ENCODE data around the gene BASP1. TPM values are rescaled to one million over a fixed set of nuclear protein-coding genes. Genes with fewer than 3 reads are reported as not detected.
"Not testable (repeated sequence)": the region's sequence is repeated elsewhere in the genome, so short reads cannot be mapped to it uniquely, and the experiment has no call there.

The BASP1 gene
- total RNA-seq, 2 donors from 2014 or later = 1.4 to 2.4 TPM

GRCh38 chr5:17257705-17258273, 40.4 kb downstream of the BASP1 start:
- no peak overlapping the region for H3K4me3 Mint-ChIP-seq

GRCh38 chr5:17258431-17258830, 41.0 kb downstream of the BASP1 start:
- Mint-ChIP-seq H3K27me3 (no peaks in the 10 kb centered on the region), H3K27ac (no peak overlapping the region), H3K36me3 (ENCODE audit: low read depth) (no peaks in the 10 kb centered on the region), H3K4me1 (no peaks in the 10 kb centered on the region), H3K4me3 (no peak overlapping the region)
- no peak for ATAC-seq
- no peak for DNase-seq
- no peaks in the 10 kb centered on the region for H3K9me3 ChIP-seq (ENCODE audit: control insufficient read depth, low read length, poor library complexity, severe bottlenecking)

More at GRCh38 chr5:17257705-17258273, 40.4 kb downstream of the BASP1 start:
- no peaks in the 10 kb centered on the region for H3K27me3 Mint-ChIP-seq
- no peak overlapping the region for H3K27ac Mint-ChIP-seq
- H3K4me1 Mint-ChIP-seq = no peaks in the 10 kb centered on the region
- ATAC-seq (peak; percentile 23), DNase-seq (no peak)
- H3K9me3 ChIP-seq (ENCODE audit: control insufficient read depth, low read length, poor library complexity, severe bottlenecking) = no peaks in the 10 kb centered on the region
- no peaks in the 10 kb centered on the region for H3K36me3 Mint-ChIP-seq (ENCODE audit: low read depth)

DNA sequence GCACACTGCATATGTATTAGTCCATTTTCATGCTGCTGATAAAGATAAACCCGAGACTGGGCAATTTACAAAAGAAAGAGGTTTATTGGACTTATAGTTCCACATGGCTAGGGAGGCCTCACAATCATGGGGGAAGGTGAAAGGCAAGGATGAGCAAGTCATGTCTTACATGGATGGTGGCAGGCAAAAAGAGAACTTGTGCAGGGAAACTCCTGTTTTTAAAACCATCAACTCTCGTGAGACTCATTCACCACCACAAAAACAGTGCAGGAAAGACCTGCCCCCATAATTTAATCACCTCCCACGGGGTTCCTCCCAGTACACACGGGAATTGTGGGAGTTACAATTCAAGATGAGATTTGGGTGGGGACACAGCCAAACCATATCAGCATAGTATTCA, 41.6 kb downstream of the BASP1 start:
- not testable (repeated sequence) for H3K36me3 Mint-ChIP-seq (ENCODE audit: low read depth); H3K4me1 Mint-ChIP-seq; DNase-seq; H3K27me3 Mint-ChIP-seq; H3K9me3 ChIP-seq (ENCODE audit: control insufficient read depth, low read length, poor library complexity, severe bottlenecking); H3K27ac Mint-ChIP-seq; H3K4me3 Mint-ChIP-seq; ATAC-seq

- no peak for DNase-seq
- H3K9me3 ChIP-seq (ENCODE audit: control insufficient read depth, low read length, poor library complexity, severe bottlenecking) = no peaks in the 10 kb centered on the region
- Mint-ChIP-seq H3K4me1 (no peaks in the 10 kb centered on the region), H3K27me3 (no peaks in the 10 kb centered on the region), H3K4me3 (no peak overlapping the region), H3K27ac (no peak overlapping the region), H3K36me3 (ENCODE audit: low read depth) (no peaks in the 10 kb centered on the region)
- ATAC-seq = no peak
Observed at GRCh38 chr5:17259630-17260257, 42.3 kb downstream of the BASP1 start.

- Mint-ChIP-seq H3K27ac (no peak overlapping the region), H3K4me1 (no peaks in the 10 kb centered on the region), H3K4me3 (no peak overlapping the region), H3K36me3 (ENCODE audit: low read depth) (no peaks in the 10 kb centered on the region), H3K27me3 (no peaks in the 10 kb centered on the region)
- ATAC-seq (no peak), DNase-seq (no peak)
- H3K9me3 ChIP-seq (ENCODE audit: control insufficient read depth, low read length, poor library complexity, severe bottlenecking) = no peaks in the 10 kb centered on the region
Observed at GRCh38 chr5:17260549-17260948, 43.1 kb downstream of the BASP1 start.

- DNase-seq = no peak
- no peaks in the 10 kb centered on the region for H3K27me3 Mint-ChIP-seq
- H3K4me1 Mint-ChIP-seq = no peaks in the 10 kb centered on the region
- no peak overlapping the region for H3K27ac Mint-ChIP-seq
- H3K36me3 Mint-ChIP-seq (ENCODE audit: low read depth) = no peaks in the 10 kb centered on the region
- no peak overlapping the region for H3K4me3 Mint-ChIP-seq
- H3K9me3 ChIP-seq (ENCODE audit: control insufficient read depth, low read length, poor library complexity, severe bottlenecking) = no peaks in the 10 kb centered on the region
- ATAC-seq = no peak
Observed at GRCh38 chr5:17261075-17261474, 43.6 kb downstream of the BASP1 start.

- ATAC-seq = no peak
- no peak overlapping the region for H3K4me3 Mint-ChIP-seq
- H3K9me3 ChIP-seq (ENCODE audit: control insufficient read depth, low read length, poor library complexity, severe bottlenecking) = no peaks in the 10 kb centered on the region
- no peaks in the 10 kb centered on the region for H3K27me3 Mint-ChIP-seq
- H3K27ac Mint-ChIP-seq = no peak overlapping the region
- no peaks in the 10 kb centered on the region for H3K36me3 Mint-ChIP-seq (ENCODE audit: low read depth)
- DNase-seq = no peak
- H3K4me1 Mint-ChIP-seq = no peaks in the 10 kb centered on the region
Observed at GRCh38 chr5:17265041-17265440, 47.6 kb downstream of the BASP1 start.

- ATAC-seq (no peak), DNase-seq (no peak)
- Mint-ChIP-seq H3K27me3 (no peaks in the 10 kb centered on the region), H3K4me1 (no peaks in the 10 kb centered on the region), H3K27ac (no peak overlapping the region), H3K4me3 (no peak overlapping the region), H3K36me3 (ENCODE audit: low read depth) (no peaks in the 10 kb centered on the region)
- no peaks in the 10 kb centered on the region for H3K9me3 ChIP-seq (ENCODE audit: control insufficient read depth, low read length, poor library complexity, severe bottlenecking)
Observed at GRCh38 chr5:17267106-17267505, 49.7 kb downstream of the BASP1 start.

GRCh38 chr5:17269201-17269600, 51.8 kb downstream of the BASP1 start:
- H3K4me1 Mint-ChIP-seq = no peaks in the 10 kb centered on the region
- no peak for DNase-seq
- H3K27ac Mint-ChIP-seq = no peak overlapping the region
- no peak for ATAC-seq
- no peaks in the 10 kb centered on the region for H3K36me3 Mint-ChIP-seq (ENCODE audit: low read depth)
- no peaks in the 10 kb centered on the region for H3K27me3 Mint-ChIP-seq
- H3K9me3 ChIP-seq (ENCODE audit: control insufficient read depth, low read length, poor library complexity, severe bottlenecking) = no peaks in the 10 kb centered on the region
- H3K4me3 Mint-ChIP-seq = no peak overlapping the region

GRCh38 chr5:17272111-17272510, 54.7 kb downstream of the BASP1 start:
- no peak for ATAC-seq
- Mint-ChIP-seq H3K36me3 (ENCODE audit: low read depth) (no peaks in the 10 kb centered on the region), H3K4me3 (no peak overlapping the region), H3K27ac (no peak overlapping the region), H3K4me1 (no peaks in the 10 kb centered on the region), H3K27me3 (no peaks in the 10 kb centered on the region)
- DNase-seq = no peak
- H3K9me3 ChIP-seq (ENCODE audit: control insufficient read depth, low read length, poor library complexity, severe bottlenecking) = no peaks in the 10 kb centered on the region

GRCh38 chr5:17275289-17276158, 58.1 kb downstream of the BASP1 start:
- Mint-ChIP-seq H3K27me3 (no peaks in the 10 kb centered on the region), H3K4me1 (no peaks in the 10 kb centered on the region), H3K27ac (no peak overlapping the region), H3K36me3 (ENCODE audit: low read depth) (no peaks in the 10 kb centered on the region), H3K4me3 (no peak overlapping the region)
- no peaks in the 10 kb centered on the region for H3K9me3 ChIP-seq (ENCODE audit: control insufficient read depth, low read length, poor library complexity, severe bottlenecking)
- no peak for DNase-seq
- no peak for ATAC-seq

- H3K4me1 Mint-ChIP-seq = no peaks in the 10 kb centered on the region
- H3K4me3 Mint-ChIP-seq = no peak overlapping the region
- no peaks in the 10 kb centered on the region for H3K9me3 ChIP-seq (ENCODE audit: control insufficient read depth, low read length, poor library complexity, severe bottlenecking)
- H3K27ac Mint-ChIP-seq = no peak overlapping the region
- H3K27me3 Mint-ChIP-seq = no peaks in the 10 kb centered on the region
- no peaks in the 10 kb centered on the region for H3K36me3 Mint-ChIP-seq (ENCODE audit: low read depth)
- ATAC-seq = no peak
- no peak for DNase-seq
Observed at GRCh38 chr5:17276445-17276844, 59.0 kb downstream of the BASP1 start.

DNA sequence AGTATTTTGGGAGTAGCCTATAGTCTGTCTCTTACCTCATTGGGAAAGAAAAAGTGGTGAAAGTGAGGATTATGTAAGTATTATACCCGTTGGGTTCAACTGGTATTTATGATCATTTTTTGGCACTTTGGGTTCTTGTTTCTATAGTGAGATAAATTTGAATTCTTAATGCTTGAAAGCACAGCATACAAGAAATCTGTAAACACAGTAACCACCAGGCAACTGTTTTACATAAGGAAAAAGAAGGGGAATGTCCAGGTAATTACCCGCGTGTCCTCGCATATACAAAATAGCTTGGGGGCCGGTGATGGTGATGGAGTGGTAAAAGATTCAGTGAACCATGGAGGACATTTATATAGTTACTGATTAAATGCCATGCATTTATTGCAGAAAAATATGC, 60.5 kb downstream of the BASP1 start:
- H3K9me3 ChIP-seq (ENCODE audit: control insufficient read depth, low read length, poor library complexity, severe bottlenecking) = no peaks in the 10 kb centered on the region
- no peak overlapping the region for H3K4me3 Mint-ChIP-seq
- DNase-seq (no peak), ATAC-seq (no peak)
- peaks cover 3% of the 10 kb centered on the region for H3K4me1 Mint-ChIP-seq
- no peak overlapping the region for H3K27ac Mint-ChIP-seq
- H3K36me3 Mint-ChIP-seq (ENCODE audit: low read depth) = no peaks in the 10 kb centered on the region
- H3K27me3 Mint-ChIP-seq = no peaks in the 10 kb centered on the region

All from T-helper 17 cell (primary cell).